ENCODE data around the gene ARID4B.

DNA sequence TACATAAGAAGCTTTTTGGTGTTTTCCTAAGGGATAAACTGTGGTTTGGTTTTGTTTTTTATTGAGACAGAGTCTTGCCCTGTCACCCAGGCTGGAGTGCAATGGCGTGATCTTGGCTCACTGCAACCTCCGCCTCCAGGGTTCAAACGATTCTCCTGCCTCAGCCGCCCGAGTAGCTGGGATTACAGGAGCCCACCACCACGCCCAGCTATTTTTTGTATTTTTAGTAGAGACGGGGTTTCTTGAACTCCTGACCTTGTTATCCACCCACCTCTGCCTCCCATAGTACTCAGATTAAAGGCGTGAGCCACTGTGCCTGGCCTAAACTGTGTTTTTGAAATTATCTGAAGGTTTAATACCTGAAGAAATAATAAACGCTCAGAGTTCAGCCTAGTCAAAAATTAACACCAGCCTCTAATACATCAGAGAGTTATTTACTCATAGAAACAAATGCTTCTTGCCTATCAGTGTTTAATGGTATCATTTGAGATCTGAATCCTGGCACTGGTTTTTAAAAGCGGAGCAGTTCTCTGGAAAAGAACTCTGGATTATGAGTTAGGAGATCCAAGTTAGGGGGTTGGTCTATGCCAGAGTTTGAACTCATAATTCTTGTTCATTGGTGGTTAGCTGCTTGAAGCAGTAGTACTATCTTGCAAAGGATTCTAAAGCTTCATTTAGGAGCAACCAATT lies 28.7 kb downstream of the ARID4B start:
- TF ChIP-seq, protein P1, sequence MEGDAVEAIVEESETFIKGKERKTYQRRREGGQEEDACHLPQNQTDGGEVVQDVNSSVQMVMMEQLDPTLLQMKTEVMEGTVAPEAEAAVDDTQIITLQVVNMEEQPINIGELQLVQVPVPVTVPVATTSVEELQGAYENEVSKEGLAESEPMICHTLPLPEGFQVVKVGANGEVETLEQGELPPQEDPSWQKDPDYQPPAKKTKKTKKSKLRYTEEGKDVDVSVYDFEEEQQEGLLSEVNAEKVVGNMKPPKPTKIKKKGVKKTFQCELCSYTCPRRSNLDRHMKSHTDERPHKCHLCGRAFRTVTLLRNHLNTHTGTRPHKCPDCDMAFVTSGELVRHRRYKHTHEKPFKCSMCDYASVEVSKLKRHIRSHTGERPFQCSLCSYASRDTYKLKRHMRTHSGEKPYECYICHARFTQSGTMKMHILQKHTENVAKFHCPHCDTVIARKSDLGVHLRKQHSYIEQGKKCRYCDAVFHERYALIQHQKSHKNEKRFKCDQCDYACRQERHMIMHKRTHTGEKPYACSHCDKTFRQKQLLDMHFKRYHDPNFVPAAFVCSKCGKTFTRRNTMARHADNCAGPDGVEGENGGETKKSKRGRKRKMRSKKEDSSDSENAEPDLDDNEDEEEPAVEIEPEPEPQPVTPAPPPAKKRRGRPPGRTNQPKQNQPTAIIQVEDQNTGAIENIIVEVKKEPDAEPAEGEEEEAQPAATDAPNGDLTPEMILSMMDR (conservative IDR thresholded peaks at IDR 0.05; ENCODE audit: low read length) = no peak
- no peak for TF ChIP-seq EZH2phosphoT487 (IDR thresholded peaks at IDR 0.05; ENCODE audit: borderline replicate concordance)

Data from Loucy (cell line).